GM21825 (cell line): ENCODE measurements around the gene ZNF619.
A peak's percentile ranks its signal among the peaks of the same experiment; 100 is the strongest.

Source experiments
- ATAC-seq: cut with Tn5 transposase; IDR thresholded peaks from one replicate; pipeline ENCODE4 v1.9.1; 2021; ENCODE audit warnings: mild to moderate bottlenecking, moderate library complexity; ENCODE audit not compliant: unreplicated experiment

ZNF619 gene

DNA sequence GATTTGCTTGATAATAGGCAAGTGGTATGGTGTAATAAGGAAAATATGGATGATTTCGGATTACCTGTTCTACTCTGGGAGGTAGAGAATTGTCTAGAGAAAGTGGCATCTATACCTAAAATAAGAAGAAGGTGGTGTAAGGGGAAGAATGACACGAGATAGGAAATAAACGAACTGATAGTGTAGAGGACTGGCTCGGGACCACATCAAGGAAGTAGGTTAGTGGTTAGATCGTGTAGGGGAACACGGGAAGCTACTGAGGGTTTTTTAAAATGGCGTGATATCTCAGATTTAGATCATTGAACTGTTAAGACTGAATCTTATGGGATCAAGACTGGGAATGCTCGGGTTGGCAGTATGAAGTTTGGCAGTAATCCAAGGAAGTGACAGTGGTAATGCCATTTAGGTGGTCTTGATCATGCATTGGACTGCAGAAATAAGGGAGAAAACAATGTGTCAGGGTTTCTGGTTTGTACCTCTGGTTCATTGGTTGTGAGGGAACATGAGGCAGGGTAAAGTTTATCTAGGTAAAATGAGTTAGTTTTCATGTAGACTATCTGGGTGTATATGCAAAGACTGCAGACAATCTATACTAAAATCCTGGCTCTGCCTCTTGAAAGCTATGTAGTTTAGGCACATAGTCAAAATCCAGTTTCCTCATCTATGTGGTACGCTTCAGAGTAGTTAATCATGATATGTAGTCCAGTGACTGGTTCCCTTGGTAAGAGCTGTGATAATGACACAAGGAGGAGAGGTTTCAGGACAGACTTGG, 12.4 kb upstream of the ZNF619 start:
- no peak for ATAC-seq

- no peak for ATAC-seq
Measured at GRCh38 chr3:40465111-40465407, 11.9 kb upstream of the ZNF619 start.

DNA sequence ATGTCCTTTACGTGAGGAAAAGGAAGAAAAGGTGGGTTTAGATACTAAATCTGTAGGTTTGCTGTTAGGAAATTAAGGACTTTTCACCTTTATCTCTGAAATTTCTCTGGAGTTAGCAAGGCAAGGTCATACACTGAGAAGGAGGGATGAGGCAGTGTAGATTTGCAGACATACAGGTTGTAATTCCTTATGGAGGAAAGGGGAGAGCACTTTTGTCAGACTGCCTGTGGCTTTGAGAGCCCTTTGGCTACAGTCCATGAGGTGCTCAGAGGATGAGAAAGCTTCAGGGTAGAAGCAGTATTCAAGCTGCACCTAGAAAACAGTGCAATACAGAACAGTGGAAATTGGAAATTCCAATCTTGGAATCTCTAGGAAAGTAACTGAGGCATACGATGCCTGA, 11.5 kb upstream of the ZNF619 start:
- ATAC-seq: no peak

DNA sequence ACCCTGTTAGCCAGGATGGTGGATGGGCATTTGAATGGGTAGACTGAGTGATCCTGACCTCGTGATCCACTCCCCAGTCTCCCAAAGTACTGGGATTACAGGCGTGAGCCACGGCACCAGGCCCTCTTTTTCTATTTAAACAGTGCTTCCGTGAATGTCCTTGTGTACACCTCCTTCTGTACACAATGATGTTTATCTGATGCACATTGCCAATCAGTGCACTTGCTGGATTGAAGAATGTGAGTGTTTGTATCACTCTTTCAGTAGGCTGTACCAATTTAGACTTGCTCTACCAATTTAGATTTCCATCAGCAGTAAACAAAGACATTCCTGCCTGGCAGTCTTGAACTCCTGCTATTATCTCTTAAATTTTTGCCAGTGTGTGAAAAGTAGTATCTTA, 8.9 kb upstream of the ZNF619 start:
- no peak for ATAC-seq

DNA sequence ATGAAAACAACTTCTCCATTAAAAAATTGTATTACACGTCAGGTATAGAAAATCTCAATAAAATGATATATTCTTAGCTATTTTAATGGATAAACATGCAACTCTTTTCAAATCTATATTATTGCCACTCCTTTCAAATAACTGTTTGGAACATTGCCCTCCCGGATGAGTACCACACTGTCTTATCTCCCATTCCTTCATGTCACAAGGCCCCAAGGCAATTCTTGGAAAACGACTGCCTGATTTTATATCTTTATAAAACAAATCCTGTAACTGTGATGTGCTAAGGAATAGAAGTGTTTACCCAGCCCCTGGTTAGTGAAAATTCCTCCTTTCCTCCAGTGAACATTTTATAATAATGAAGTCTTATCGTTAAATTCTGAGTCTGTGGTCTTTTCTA, 6.2 kb upstream of the ZNF619 start:
- no peak for ATAC-seq

DNA sequence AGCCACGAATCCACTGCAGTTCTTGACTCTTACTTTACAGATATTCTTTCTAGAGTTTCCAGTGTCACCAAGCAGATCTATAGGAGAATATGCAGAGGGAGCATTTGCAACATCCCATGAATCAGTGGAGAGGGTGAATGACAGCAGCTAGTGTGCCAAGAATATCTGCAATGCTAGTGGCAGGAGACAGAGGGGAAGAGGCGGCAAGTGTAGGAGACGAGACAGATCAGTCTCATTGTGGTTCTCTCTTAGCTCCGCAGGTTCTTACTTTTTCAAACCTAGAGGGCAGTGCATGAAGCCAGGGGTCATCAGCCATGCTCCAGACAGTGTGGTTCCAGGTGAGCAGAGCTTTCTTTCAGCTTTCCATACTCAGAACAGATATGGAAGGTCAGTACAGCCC, 744 bp downstream of the ZNF619 start:
- no peak for ATAC-seq

DNA sequence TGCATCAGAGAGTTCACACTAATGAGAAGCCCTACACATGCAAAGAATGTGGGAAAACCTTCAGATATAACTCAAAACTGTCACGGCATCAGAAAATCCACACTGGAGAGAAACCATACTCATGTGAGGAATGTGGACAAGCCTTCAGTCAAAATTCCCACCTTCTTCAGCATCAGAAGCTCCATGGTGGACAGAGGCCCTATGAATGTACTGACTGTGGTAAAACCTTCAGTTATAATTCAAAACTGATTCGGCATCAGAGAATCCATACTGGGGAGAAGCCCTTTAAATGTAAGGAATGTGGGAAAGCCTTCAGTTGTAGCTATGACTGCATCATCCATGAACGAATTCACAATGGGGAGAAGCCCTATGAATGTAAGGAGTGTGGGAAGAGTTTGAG, 10.2 kb downstream of the ZNF619 start:
- no peak for ATAC-seq

GRCh38 chr3:40490916-40491315, 14.0 kb downstream of the ZNF619 start:
- no peak for ATAC-seq

DNA sequence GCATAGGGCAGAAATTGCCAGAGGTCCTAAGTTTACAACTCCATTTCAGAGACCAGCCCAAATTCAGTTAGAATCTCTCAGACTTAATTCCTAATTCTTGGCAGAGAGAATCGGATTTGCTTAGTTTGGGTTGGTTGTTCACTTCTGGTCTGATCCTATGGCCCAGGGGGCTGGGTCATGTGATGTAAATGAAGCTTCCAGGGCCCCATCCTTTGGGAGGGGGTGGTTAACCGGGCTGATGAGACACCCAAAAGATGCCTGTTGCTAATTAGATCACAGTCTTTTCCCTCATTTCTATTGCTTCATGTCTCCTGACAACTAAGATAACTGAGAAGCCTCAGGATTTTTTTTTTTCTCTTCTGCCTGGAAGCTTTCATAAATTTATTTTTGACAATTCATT, 17.8 kb downstream of the ZNF619 start:
- ATAC-seq: no peak

DNA sequence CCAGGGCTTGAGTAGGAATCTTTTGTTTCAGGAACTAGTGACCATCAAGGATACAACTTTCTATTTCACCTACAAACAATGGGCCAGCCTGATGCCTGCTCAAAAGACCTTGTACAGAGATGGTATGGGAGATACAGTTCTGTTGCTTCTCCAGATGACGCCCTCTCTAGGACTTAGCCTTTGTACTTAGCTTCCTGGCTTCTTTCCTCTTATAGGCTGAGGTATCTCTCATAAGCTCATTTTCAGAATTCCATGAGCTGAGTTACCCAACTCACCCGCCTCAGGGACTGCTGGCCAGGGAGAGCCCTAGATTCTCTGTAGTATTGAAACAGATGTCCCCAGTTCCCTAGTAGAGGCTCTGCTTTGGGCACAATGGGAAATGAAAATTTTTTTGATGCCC, 20.4 kb downstream of the ZNF619 start:
- no peak for ATAC-seq

- ATAC-seq: no peak
Measured at GRCh38 chr3:40499952-40500351, 23.0 kb downstream of the ZNF619 start.

DNA sequence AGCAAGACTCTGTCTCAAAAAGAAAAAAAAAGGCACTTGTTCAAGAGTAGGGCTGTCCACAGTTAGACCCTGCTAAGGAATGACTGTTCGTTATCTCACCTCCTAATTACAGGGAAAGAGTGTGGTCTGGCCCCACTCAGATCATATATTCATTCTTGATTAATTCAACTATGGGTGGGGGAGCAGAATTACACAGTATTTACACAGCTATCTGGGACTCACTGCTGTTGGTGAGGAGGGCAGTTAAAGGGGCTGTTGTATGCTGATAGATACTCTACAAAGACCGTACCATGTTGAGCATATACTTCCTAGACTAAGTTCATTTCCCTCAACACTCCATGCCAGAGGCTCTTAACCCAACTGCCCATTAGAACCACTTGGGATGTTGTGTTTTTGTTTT, 25.1 kb downstream of the ZNF619 start:
- ATAC-seq: no peak

DNA sequence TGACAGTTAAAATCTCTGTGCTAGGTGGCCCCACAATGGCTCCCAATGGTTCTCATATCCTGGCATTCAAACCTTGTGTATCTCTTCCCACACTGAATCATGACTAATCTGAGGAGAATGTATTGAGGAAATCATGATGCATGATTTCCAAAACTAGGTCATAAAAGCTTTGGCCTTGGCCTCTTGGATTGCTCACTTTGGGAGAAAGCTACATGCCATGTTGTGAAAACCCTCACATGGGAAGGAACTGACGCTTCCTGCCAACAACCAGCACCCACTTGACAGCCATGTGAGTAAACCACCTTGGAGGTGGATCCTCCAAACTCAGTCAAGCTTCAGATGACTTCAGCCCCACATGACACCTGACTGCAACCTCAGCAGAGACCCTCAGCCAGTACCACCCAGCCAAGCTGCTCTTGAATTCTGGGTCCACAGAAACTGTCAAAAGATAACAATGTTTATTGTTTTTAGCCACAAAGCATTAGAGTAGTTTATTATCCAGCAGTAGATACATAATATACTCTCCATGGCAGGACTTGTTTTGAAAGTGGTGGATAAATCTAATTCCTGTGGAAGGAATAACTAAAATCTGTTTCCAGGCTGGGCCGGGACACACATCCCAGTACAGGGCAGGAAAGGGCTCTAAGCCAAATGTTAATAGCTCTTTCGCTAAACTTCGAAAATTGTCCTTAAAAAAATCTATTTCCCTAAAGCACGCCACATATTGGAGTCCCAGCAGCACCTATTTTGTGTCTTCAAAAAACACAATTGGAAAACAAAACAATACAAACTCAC, 27.9 kb downstream of the ZNF619 start:
- no peak for ATAC-seq

DNA sequence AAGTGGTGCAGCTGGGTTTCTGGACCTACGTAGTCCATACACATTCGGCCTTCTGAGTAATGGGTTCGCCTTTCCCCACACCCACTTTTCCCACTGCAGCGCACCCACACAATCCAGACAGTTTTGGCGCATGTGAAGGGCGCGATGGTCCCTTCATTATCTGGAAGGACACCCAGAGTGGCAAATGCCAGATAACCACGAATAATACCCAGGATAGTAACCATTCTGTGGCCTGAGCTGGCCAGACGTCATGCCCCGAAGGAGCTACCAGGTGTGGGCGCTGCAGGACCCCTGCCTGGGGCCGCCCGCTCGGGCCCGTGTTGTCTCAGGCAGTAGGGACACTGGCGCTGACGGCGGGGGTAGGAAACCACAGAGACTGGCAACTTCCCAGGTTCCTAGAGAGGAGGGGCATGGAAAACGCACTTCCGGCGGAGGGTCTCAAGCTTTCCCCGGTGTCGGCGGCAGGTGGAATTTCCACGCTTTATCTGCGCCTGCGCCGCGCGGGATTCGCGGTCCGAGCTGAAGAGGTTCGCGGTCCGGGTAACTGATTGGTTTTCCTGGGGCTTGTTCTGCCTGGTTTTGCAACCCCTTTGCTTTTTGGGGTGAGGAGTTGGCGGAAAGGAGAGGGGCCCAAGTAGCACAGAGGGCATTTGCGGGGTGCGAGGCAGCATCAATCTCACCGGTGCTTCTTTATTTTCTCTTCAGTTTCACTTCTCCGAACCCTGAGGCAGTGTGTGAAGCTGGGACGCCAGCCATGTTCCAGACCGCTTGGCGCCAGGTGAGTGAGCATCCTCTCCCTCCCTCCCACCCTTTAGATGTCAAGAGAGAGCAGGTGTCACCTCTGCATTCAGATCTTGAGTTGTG, 28.9 kb downstream of the ZNF619 start, which contains the start of gene ZNF620:
Gene ZNF620 (plus strand): TSS at position 441 of the 864 bp plus-strand sequence. CDS start 314 bp downstream, at position 755.
- ATAC-seq: peak; percentile 68

- ATAC-seq: no peak
Measured at GRCh38 chr3:40511031-40511718, 34.3 kb downstream of the ZNF619 start.

DNA sequence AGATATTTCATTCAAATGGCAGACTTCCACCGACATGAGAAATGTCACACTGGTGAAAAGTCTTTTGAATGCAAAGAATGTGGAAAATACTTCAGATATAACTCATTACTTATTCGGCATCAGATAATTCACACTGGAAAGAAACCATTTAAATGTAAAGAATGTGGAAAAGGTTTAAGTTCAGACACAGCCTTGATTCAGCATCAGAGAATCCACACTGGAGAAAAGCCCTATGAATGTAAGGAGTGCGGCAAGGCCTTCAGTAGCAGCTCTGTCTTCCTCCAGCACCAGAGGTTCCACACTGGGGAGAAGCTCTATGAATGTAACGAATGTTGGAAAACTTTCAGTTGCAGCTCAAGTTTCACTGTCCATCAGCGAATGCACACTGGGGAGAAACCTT, 39.3 kb downstream of the ZNF619 start:
- ATAC-seq: no peak

- ATAC-seq: no peak
Measured at GRCh38 chr3:40518067-40518466, 41.1 kb downstream of the ZNF619 start.

DNA sequence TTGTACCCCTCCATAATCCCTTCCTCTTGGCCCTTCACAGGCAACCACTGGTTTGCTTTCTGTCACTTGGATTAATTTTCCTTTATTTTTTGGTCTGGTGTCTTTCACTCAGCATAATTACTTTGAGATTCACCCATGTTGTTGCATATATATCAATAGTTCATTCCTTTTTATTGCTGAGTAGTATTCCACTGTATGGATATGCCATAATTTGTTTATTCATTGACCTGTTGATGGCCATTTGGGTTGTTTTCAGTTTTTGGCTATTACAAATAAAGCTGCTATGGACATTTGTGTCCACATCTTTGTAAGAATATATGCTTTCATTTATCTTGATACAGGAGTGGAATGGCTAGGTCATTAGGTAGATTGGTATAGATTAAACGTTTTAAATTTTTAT, 41.9 kb downstream of the ZNF619 start:
- no peak for ATAC-seq

GRCh38 chr3:40521254-40521653, 44.3 kb downstream of the ZNF619 start:
- no peak for ATAC-seq

DNA sequence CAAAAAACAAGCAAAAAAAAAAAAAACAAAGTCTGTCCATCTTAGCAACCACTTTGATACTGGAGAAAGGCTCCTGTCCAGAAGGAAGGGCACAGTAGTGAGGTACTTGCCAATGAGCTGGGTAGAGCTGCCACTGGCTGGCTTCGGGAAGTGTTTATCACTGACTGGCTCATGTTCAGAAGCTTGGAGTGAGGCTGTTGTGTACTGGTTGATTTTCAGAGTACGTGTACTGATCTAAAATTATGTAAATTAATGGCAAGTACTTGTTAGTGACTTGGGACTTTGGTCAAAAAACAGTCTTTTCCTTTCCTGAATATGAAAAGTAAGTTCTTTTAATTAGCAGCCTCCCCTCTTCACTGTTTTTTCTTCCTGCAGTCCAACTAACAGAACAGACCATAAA, 46.9 kb downstream of the ZNF619 start:
- ATAC-seq: no peak

GRCh38 chr3:40524222-40524567, 47.3 kb downstream of the ZNF619 start:
- no peak for ATAC-seq
